ENCODE results near the gene OSBPL2. TPM values are rescaled to one million over a fixed set of nuclear protein-coding genes. Genes with fewer than 3 reads are reported as not detected.

OSBPL2 gene
- total RNA-seq, 1 experiment from 2014 or later = 26.3 TPM

DNA sequence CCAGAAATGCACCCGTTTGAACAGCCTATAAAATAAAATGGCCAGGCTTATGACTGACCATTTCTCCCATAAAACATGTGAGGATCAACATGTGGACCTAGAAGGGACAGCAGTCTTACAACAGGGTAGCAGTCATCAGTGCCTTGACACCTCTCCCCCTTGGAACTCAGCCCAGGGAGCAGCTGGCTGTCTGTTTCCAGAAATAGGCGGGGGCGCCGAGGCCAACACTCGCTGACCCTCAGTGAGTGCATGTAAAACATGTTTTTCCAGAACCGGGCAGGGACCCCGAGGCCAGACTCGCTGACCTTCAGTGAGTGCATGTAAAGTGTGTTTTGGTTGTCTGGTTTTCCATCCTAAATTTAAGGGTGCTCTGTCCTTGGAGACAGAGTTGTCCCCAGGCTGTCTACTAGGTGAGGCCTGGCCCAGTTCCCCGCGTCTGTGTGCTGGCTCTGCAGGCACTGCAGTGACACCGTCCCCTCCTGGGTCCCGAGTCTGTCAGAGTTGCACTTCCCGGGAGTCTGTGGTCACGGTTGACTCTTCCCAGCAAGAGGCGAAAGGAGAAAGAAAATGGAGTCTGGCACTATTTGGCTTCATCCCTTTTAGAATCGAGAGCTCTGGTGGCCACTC, 44.7 kb downstream of the OSBPL2 start:
- no peak for DNase-seq (ENCODE audit: low spot score)
- Histone ChIP-seq H3K9me3 (ENCODE audit: low read depth, low read length, poor library complexity, severe bottlenecking) (no peaks in the 10 kb centered on the region), H3K4me3 (ENCODE audit: low read depth, low read length, poor library complexity, severe bottlenecking) (no peak overlapping the region), H3K27me3 (replicated peaks; ENCODE audit: insufficient read depth, low read depth, low read length, poor library complexity) (no peaks in the 10 kb centered on the region), H3K4me1 (ENCODE audit: insufficient read depth, low read length, poor library complexity, severe bottlenecking) (no peaks in the 10 kb centered on the region), H3K36me3 (ENCODE audit: insufficient read depth, low read length, poor library complexity, severe bottlenecking) (peaks cover 20% of the 10 kb centered on the region), H3K27ac (ENCODE audit: low read depth, low read length, poor library complexity, severe bottlenecking) (no peak overlapping the region)
- no TSS peak for BruUV-seq (replicated peaks)
- intact Hi-C loops (cut with micrococcal nuclease; ENCODE audit: unreplicated experiment) = no loop called here
- CTCF ChIA-PET = no interaction called here
- TF ChIP-seq, protein P1, sequence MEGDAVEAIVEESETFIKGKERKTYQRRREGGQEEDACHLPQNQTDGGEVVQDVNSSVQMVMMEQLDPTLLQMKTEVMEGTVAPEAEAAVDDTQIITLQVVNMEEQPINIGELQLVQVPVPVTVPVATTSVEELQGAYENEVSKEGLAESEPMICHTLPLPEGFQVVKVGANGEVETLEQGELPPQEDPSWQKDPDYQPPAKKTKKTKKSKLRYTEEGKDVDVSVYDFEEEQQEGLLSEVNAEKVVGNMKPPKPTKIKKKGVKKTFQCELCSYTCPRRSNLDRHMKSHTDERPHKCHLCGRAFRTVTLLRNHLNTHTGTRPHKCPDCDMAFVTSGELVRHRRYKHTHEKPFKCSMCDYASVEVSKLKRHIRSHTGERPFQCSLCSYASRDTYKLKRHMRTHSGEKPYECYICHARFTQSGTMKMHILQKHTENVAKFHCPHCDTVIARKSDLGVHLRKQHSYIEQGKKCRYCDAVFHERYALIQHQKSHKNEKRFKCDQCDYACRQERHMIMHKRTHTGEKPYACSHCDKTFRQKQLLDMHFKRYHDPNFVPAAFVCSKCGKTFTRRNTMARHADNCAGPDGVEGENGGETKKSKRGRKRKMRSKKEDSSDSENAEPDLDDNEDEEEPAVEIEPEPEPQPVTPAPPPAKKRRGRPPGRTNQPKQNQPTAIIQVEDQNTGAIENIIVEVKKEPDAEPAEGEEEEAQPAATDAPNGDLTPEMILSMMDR (conservative IDR thresholded peaks at IDR 0.05; ENCODE audit: low read depth, low read length) = no peak
- no peak for TF ChIP-seq EZH2 (IDR thresholded peaks at IDR 0.05; ENCODE audit: borderline replicate concordance, low read depth, low read length, poor library complexity, severe bottlenecking)
- POLR2A ChIA-PET (ENCODE audit: low non-redundant PET) = no interaction called here

DNA sequence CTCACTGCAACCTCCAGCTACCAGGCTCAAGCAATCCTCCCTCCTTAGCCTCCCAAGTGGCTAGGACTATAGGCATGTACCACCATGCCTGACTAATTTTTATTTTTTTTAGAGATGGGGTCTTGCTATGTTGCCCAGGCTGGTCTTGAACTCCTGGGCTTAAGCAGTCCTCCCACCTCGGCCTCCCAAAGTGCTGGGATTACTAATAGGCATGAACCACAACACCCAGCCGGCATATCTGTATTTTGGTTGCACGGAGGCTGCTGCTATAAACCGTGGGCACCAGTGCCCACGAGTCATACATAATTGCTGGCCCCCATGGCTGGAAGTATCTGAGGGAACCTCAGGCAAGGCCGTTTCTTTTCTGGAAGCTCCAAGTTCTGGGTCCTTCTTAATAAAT, 46.1 kb downstream of the OSBPL2 start:
- H3K27ac ChIP-seq (ENCODE audit: low read depth, low read length, poor library complexity, severe bottlenecking) = no peak overlapping the region
- H3K4me3 ChIP-seq (ENCODE audit: low read depth, low read length, poor library complexity, severe bottlenecking) = no peak overlapping the region
- TF ChIP-seq EZH2 (IDR thresholded peaks at IDR 0.05; ENCODE audit: borderline replicate concordance, low read depth, low read length, poor library complexity, severe bottlenecking) = no peak
- TF ChIP-seq, protein P1 (conservative IDR thresholded peaks at IDR 0.05; ENCODE audit: low read depth, low read length) = no peak
- H3K27me3 ChIP-seq (replicated peaks; ENCODE audit: insufficient read depth, low read depth, low read length, poor library complexity) = no peaks in the 10 kb centered on the region
- H3K4me1 ChIP-seq (ENCODE audit: insufficient read depth, low read length, poor library complexity, severe bottlenecking) = no peaks in the 10 kb centered on the region
- ChIA-PET CTCF (no interaction called here), POLR2A (ENCODE audit: low non-redundant PET) (no interaction called here)
- H3K36me3 ChIP-seq (ENCODE audit: insufficient read depth, low read length, poor library complexity, severe bottlenecking) = peaks cover 17% of the 10 kb centered on the region
- no peaks in the 10 kb centered on the region for H3K9me3 ChIP-seq (ENCODE audit: low read depth, low read length, poor library complexity, severe bottlenecking)
- no TSS peak for BruUV-seq (replicated peaks)
- intact Hi-C loops (cut with micrococcal nuclease; ENCODE audit: unreplicated experiment) = no loop called here
- DNase-seq (ENCODE audit: low spot score) = no peak

DNA sequence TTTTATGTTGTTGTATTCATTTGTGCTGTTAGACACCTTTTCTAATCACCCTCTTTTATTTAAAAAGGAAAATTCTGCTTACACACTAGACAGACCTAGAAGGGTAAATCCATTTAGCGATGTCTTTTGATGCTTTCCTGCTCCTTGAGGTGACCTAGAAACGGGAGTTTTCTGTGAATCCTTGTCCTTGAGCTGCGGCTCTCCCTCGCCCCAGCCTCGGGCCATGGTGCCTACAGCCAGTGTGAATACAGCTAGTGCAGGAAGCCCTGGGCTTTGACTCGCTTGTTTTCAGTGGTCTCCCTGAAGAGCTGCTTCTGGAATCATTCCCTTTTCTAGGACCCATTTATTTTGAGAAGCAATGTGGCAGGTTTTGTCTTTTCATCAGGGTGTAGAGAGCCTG, 46.8 kb downstream of the OSBPL2 start:
- Histone ChIP-seq H3K27me3 (replicated peaks; ENCODE audit: insufficient read depth, low read depth, low read length, poor library complexity) (no peaks in the 10 kb centered on the region), H3K9me3 (ENCODE audit: low read depth, low read length, poor library complexity, severe bottlenecking) (no peaks in the 10 kb centered on the region), H3K4me1 (ENCODE audit: insufficient read depth, low read length, poor library complexity, severe bottlenecking) (no peaks in the 10 kb centered on the region), H3K27ac (ENCODE audit: low read depth, low read length, poor library complexity, severe bottlenecking) (no peak overlapping the region), H3K36me3 (ENCODE audit: insufficient read depth, low read length, poor library complexity, severe bottlenecking) (peaks cover 12% of the 10 kb centered on the region), H3K4me3 (ENCODE audit: low read depth, low read length, poor library complexity, severe bottlenecking) (no peak overlapping the region)
- DNase-seq (ENCODE audit: low spot score) = no peak
- intact Hi-C loops (cut with micrococcal nuclease; ENCODE audit: unreplicated experiment) = no loop called here
- no peak for TF ChIP-seq EZH2 (IDR thresholded peaks at IDR 0.05; ENCODE audit: borderline replicate concordance, low read depth, low read length, poor library complexity, severe bottlenecking)
- CTCF ChIA-PET = no interaction called here
- POLR2A ChIA-PET (ENCODE audit: low non-redundant PET) = no interaction called here
- no TSS peak for BruUV-seq (replicated peaks)

DNA sequence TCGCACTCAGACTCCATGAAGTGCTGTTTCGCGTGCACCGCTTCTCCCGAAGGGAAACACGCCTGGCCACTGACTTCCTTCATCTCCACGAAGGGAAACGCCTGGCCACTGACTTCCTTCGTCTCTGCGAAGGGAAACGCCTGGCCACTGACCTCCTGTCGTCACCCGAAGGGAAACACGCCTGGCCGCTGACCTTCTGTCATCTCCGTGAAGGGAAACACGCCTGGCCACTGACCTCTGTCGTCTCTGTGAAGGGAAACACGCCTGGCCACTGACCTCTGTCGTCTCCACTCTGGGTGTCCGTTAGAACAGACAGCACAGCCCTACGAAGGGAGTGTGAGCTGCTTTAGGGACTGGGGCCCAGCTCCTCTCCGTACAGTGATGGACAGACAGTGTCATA, 47.4 kb downstream of the OSBPL2 start:
- no peak overlapping the region for H3K27ac ChIP-seq (ENCODE audit: low read depth, low read length, poor library complexity, severe bottlenecking)
- POLR2A ChIA-PET (ENCODE audit: low non-redundant PET) = no interaction called here
- no peaks in the 10 kb centered on the region for H3K4me1 ChIP-seq (ENCODE audit: insufficient read depth, low read length, poor library complexity, severe bottlenecking)
- DNase-seq (ENCODE audit: low spot score) = no peak
- BruUV-seq (replicated peaks) = no TSS peak
- H3K27me3 ChIP-seq (replicated peaks; ENCODE audit: insufficient read depth, low read depth, low read length, poor library complexity) = no peaks in the 10 kb centered on the region
- CTCF ChIA-PET = no interaction called here
- intact Hi-C loops (cut with micrococcal nuclease; ENCODE audit: unreplicated experiment) = no loop called here
- TF ChIP-seq, protein P1 (conservative IDR thresholded peaks at IDR 0.05; ENCODE audit: low read depth, low read length) = no peak
- no peak for TF ChIP-seq EZH2 (IDR thresholded peaks at IDR 0.05; ENCODE audit: borderline replicate concordance, low read depth, low read length, poor library complexity, severe bottlenecking)
- peaks cover 11% of the 10 kb centered on the region for H3K36me3 ChIP-seq (ENCODE audit: insufficient read depth, low read length, poor library complexity, severe bottlenecking)
- H3K4me3 ChIP-seq (ENCODE audit: low read depth, low read length, poor library complexity, severe bottlenecking) = no peak overlapping the region
- no peaks in the 10 kb centered on the region for H3K9me3 ChIP-seq (ENCODE audit: low read depth, low read length, poor library complexity, severe bottlenecking)
